Measurements from ENCODE around the gene PAPSS2.
"Not testable (repeated sequence)": the region's sequence is repeated elsewhere in the genome, so short reads cannot be mapped to it uniquely, and the experiment has no call there.

PAPSS2 gene

GRCh38 chr10:87746911-87747310, 87.2 kb downstream of the PAPSS2 start:
- TF ChIP-seq CTCF (IDR thresholded peaks at IDR 0.05), result no peak
- Histone ChIP-seq H3K4me3 (no peak overlapping the region), H3K27ac (no peak overlapping the region)
- no peak for DNase-seq (ENCODE audit: low spot score)

GRCh38 chr10:87748244-87748643, 88.6 kb downstream of the PAPSS2 start:
- not testable (repeated sequence) for H3K27ac ChIP-seq; H3K4me3 ChIP-seq; DNase-seq (ENCODE audit: low spot score)

GRCh38 chr10:87750001-87750671, 90.5 kb downstream of the PAPSS2 start:
- no peak overlapping the region for H3K27ac ChIP-seq
- DNase-seq (ENCODE audit: low spot score), result no peak
- no peak for TF ChIP-seq CTCF (IDR thresholded peaks at IDR 0.05)
- no peak overlapping the region for H3K4me3 ChIP-seq

GRCh38 chr10:87750817-87751216, 91.1 kb downstream of the PAPSS2 start:
- H3K27ac ChIP-seq, result no peak overlapping the region
- DNase-seq (ENCODE audit: low spot score), result no peak
- H3K4me3 ChIP-seq, result no peak overlapping the region
- TF ChIP-seq CTCF (IDR thresholded peaks at IDR 0.05), result no peak

GRCh38 chr10:87751274-87751673, 91.6 kb downstream of the PAPSS2 start:
- Histone ChIP-seq H3K4me3 (no peak overlapping the region), H3K27ac (no peak overlapping the region)
- DNase-seq (ENCODE audit: low spot score), result no peak
- TF ChIP-seq CTCF (IDR thresholded peaks at IDR 0.05), result no peak

- Histone ChIP-seq H3K4me3 (no peak overlapping the region), H3K27ac (no peak overlapping the region)
- DNase-seq (ENCODE audit: low spot score), result no peak
- no peak for TF ChIP-seq CTCF (IDR thresholded peaks at IDR 0.05)
These were observed 92.9 kb downstream of the PAPSS2 start for GRCh38 chr10:87752566-87752965.

GRCh38 chr10:87753995-87754866, 94.6 kb downstream of the PAPSS2 start:
- Histone ChIP-seq H3K4me3 (no peak overlapping the region), H3K27ac (no peak overlapping the region)
- DNase-seq (ENCODE audit: low spot score), result no peak
- TF ChIP-seq CTCF (IDR thresholded peaks at IDR 0.05), result no peak
